Upper lobe of left lung (tissue), 6 donors: ENCODE data around the gene RBP4. TPM values are rescaled to one million over a fixed set of nuclear protein-coding genes. Genes with fewer than 3 reads are reported as not detected.
"Not testable (repeated sequence)": the region's sequence is repeated elsewhere in the genome, so short reads cannot be mapped to it uniquely, and the experiment has no call there.

Experiments
- ATAC-seq, 2 donors: fragments of 200-7000 bp; cut with Tn5 transposase; one replicate each; pipeline ENCODE4 v1.9.1; 2022; ENCODE audit warnings: mild to moderate bottlenecking in 2 of 2, moderate library complexity in 2 of 2; ENCODE audit not compliant: low FRiP score in 2 of 2
- DNase-seq, 2 donors: peaks; one replicate each; pipeline ENCODE4 v3.0.0-alpha.2; 2019 to 2020
- H3K27ac ChIP-seq, 4 donors: fragments of 200-600 bp; sonication (generic); one replicate each; pipeline ENCODE4 v1.5.1; 2016 to 2019
- H3K27me3 ChIP-seq, 4 donors: fragments of 200-600 bp; sonication (generic); one replicate each; pipeline ENCODE4 v1.5.1; 2017 to 2019
- H3K36me3 ChIP-seq, 4 donors: fragments of 200-600 bp; sonication (generic); one replicate each; pipeline ENCODE4 v1.5.1; 2016 to 2019
- H3K4me1 ChIP-seq, 4 donors: fragments of 200-600 bp; sonication (generic); one replicate each; pipeline ENCODE4 v1.5.1; 2018 to 2019
- H3K4me3 ChIP-seq, 4 donors: fragments of 200-600 bp; sonication (generic); one replicate each; pipeline ENCODE4 v1.5.1; 2017 to 2019; ENCODE audit warnings: mild to moderate bottlenecking in 2 of 4, moderate library complexity in 1 of 4
- H3K9me3 ChIP-seq, 4 donors: fragments of 200-600 bp; sonication (generic); one replicate each; pipeline ENCODE4 v1.5.1; 2018 to 2019
- CTCF ChIP-seq, 6 experiments: fragments of 450-650 bp in 4 of 6; fragments of 200-600 bp in 2 of 6; sonication (generic) in 2 of 6; IDR thresholded peaks; one replicate each; pipeline ENCODE4 v1.5.1; 2016 to 2019; ENCODE audit warnings: antibody characterized with exemption in 6 of 6
- EP300 ChIP-seq, 4 donors: sonication (generic); formaldehyde crosslinking; IDR thresholded peaks; one replicate each; pipeline ENCODE4 v1.5.1; 2017; ENCODE audit warnings: antibody characterized with exemption in 4 of 4, control low read depth in 2 of 4
- POLR2A ChIP-seq, 4 donors: fragments of 450-650 bp; IDR thresholded peaks; one replicate each; pipeline ENCODE4 v1.5.1; 2016 to 2017; ENCODE audit warnings: antibody characterized with exemption in 4 of 4, mild to moderate bottlenecking in 2 of 4
- POLR2AphosphoS5 ChIP-seq, 2 donors: sonication (generic); formaldehyde crosslinking; IDR thresholded peaks; one replicate each; pipeline ENCODE4 v1.5.1; 2017; ENCODE audit warnings: antibody characterized with exemption in 2 of 2
- WGBS, 2 donors: methylation state at CpG; one replicate each; pipeline ENCODE4 v1.1.5; 2017 to 2018; 5-methylcytosine and 5-hydroxymethylcytosine counted together
- total RNA-seq, 6 donors: library from RNA; depleted of rRNA in 4 of 6; stranded (reverse); fragments of >200 nt in 4 of 6; gene quantifications; one replicate each; pipeline versions ENCODE4 v1.1.0 to v1.2.1, GENCODE V29; 2016 to 2021
- donor health status: DM: no; HTN: no; CAD: no; lungs with moderate emphysema.
- donor health status: DM: no; HTN: yes; CAD: no; lungs with severe emphysema.

Gene RBP4
- total RNA-seq, 6 donors from 2014 or later, result 11.5 to 50.7 (median 28.3) TPM

- Histone ChIP-seq H3K27me3 (no peaks in the 10 kb centered on the region), H3K27ac (no peak overlapping the region), H3K4me3 (no peak overlapping the region), H3K4me1 (no peaks in the 10 kb centered on the region), H3K9me3 (no peaks in the 10 kb centered on the region), H3K36me3 (no peaks in the 10 kb centered on the region)
- no peak for TF ChIP-seq EP300 (IDR thresholded peaks at IDR 0.05)
- TF ChIP-seq POLR2A (IDR thresholded peaks at IDR 0.05), result no peak
- TF ChIP-seq POLR2AphosphoS5 (IDR thresholded peaks at IDR 0.05), result no peak
- TF ChIP-seq CTCF (IDR thresholded peaks at IDR 0.05), result no peak
- no peak for DNase-seq
- 74 to 90% methylated on average over 5 of the region's 5 CpGs for WGBS, 2 donors
- ATAC-seq, result no peak
These were observed 52.5 kb downstream of the RBP4 start for GRCh38 chr10:93548376-93549071.

GRCh38 chr10:93547522-93547921 lies 53.5 kb downstream of the RBP4 start:
- no peak overlapping the region for H3K27ac ChIP-seq
- H3K9me3 ChIP-seq, result no peaks in the 10 kb centered on the region
- no peaks in the 10 kb centered on the region for H3K36me3 ChIP-seq
- no peak for DNase-seq
- no peaks in the 10 kb centered on the region for H3K27me3 ChIP-seq
- TF ChIP-seq POLR2A (IDR thresholded peaks at IDR 0.05), result no peak
- no peak for TF ChIP-seq POLR2AphosphoS5 (IDR thresholded peaks at IDR 0.05)
- TF ChIP-seq EP300 (IDR thresholded peaks at IDR 0.05), result no peak
- TF ChIP-seq CTCF (IDR thresholded peaks at IDR 0.05), result no peak
- ATAC-seq, result peak in 1 of 2 donors; percentile 46
- peaks cover 0 to 1% (median under 1%) of the 10 kb centered on the region in 4 donors for H3K4me1 ChIP-seq
- H3K4me3 ChIP-seq, result no peak overlapping the region

- not testable (repeated sequence) for H3K4me3 ChIP-seq, H3K27me3 ChIP-seq, ATAC-seq, H3K27ac ChIP-seq, H3K4me1 ChIP-seq, DNase-seq, H3K36me3 ChIP-seq, H3K9me3 ChIP-seq
- WGBS, 2 donors, result 91 to 95% methylated on average over 8 of the region's 8 CpGs
These were observed 54.0 kb downstream of the RBP4 start for GRCh38 chr10:93546995-93547394.

GRCh38 chr10:93542358-93542791 lies 58.7 kb downstream of the RBP4 start:
- no peak for TF ChIP-seq EP300 (IDR thresholded peaks at IDR 0.05)

More at GRCh38 chr10:93542358-93542791, 58.7 kb downstream of the RBP4 start:
- no peaks in the 10 kb centered on the region for H3K27me3 ChIP-seq
- peaks cover 3 to 9% (median 3%) of the 10 kb centered on the region in 4 donors for H3K4me1 ChIP-seq
- DNase-seq, result no peak
- WGBS, 2 donors, result 15 to 17% methylated on average over 10 of the region's 10 CpGs
- no peak overlapping the region for H3K27ac ChIP-seq
- H3K9me3 ChIP-seq, result no peaks in the 10 kb centered on the region
- H3K4me3 ChIP-seq, result peak overlapping the region in 2 of 4 donors; percentile 24 to 25
- no peaks in the 10 kb centered on the region for H3K36me3 ChIP-seq
- ATAC-seq, result peak in 1 of 2 donors; percentile 90

Other genes starting within 250 kb of the RBP4 start
- gene MYOF, start 118.9 kb downstream of the RBP4 start, total RNA-seq, result 100 to 1,000 TPM in 4 of 6 donors, 10 to 100 TPM in 2; 83.9 to 168 (median 129) TPM
- 1 to 10 TPM in 5 of 6 donors, not detected in 1; 1.3 to 3.3 (median 2.3) TPM for gene CEP55, start 104.6 kb downstream of the RBP4 start, total RNA-seq
- 10 to 100 TPM in 2 of 6 donors, 1 to 10 TPM in 4; 2.4 to 18.1 (median 7.6) TPM for gene FFAR4, start 34.6 kb downstream of the RBP4 start, total RNA-seq
- gene PDE6C, start 11.3 kb upstream of the RBP4 start, total RNA-seq, result not detected
- 10 to 100 TPM in 3 of 6 donors, 1 to 10 TPM in 3; 7.4 to 28.9 (median 12.2) TPM for gene FRA10AC1, start 101.4 kb upstream of the RBP4 start, total RNA-seq
- not detected for gene LGI1, start 156.7 kb upstream of the RBP4 start, total RNA-seq